ENCODE measurements around the gene ZNF710.
"Not testable (repeated sequence)": the region's sequence is repeated elsewhere in the genome, so short reads cannot be mapped to it uniquely, and the experiment has no call there.

Gene ZNF710

DNA sequence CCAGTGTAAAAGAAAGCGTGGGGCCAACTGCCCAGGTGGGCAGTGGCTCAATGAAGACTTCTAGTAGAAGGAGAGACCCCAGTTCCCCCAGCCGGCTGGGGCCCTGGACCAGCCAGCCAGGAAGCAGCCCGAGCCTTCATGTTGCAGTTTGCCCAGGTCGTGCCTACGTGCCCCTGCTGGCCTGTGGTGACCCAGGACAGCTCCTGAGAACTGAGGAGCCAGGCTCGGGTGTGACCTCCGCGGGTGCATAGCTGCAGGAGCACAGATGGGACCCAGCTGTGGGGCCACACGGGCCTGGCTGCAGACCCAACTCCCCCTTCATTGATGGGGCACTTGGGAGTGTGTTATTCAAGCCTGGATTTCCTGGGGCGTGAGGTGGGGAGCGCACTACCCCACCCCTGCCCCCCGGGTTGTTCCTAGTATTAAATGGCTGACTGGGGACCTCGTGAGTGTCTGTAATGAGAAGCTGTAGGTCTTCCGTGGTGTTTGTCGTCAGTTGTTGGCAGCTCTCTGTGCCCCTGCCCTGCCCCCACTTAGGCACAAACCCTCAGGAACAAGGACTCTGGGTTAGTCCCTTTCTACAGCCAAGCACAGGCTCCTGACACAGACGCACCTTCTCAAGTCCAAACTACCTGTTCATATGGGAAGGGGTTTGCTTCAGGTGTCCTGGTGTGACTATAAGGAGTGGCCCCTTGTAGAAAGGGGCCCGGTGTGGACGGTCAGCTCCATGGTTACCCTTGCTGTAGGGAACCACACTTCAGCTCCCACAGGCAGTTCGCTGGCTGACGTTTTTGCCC lies 62.0 kb downstream of the ZNF710 start:
- peak; percentile 7 for DNase-seq

DNA sequence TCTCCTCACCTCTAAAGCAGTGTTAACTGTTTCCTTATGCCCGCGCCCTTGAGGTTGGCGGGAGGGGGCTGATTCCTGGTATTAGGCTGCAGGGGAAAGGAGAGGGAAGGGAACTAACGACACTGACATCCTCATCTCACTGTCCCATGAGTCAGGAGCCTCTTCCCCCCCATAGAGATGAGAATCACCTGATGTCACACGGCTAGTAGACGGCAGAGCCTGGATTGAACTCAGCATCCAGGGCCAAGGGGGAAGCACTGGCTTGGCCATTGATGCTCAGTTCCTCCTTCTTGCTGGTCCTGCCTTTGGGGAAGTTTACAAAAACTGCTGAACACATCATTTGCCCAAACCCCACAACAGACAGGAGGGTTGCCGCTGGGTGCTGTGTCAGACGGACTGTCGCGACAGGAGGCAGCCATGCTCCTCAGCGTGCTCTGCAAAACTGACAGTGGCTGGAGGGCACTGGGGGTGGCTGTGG lies 62.7 kb downstream of the ZNF710 start:
- no peak for DNase-seq

DNA sequence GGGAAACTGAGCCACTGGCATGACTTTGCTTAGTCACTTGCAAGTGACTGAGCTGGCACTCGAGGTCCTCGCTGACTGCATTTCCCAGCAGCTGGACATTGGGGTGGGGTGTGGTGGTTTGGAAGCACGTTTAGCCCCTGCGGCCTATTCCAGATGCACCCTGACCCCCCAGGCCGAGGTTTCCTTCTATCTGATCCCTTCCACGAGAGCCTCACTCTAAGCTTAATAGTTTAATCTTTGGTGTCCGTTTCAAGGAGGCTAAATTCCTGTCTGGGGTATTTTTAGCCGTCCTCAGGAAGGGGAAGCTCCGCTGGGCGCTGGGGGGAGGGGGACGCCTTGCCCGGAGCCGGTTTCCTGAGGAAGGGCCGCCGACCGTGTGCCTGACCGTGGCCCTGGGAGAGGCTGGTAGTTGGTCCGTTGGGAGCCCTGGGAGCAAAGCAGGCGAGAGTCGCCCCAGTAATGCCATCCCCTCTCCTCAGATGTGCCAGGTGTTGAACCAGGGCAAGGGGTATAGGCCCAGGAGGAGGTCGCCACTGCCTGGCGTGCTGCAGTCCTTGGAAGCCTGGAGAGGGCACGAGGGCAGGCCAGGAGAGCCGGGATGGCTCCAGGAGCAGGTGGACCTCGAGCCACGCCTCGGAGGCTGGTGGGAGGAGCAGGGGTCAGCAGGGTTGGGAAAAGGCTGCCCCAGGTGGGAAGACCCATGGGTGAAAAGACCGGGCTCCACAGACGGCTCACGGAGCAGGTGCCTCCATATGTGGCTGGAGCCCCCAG lies 64.0 kb downstream of the ZNF710 start:
- DNase-seq: no peak

DNA sequence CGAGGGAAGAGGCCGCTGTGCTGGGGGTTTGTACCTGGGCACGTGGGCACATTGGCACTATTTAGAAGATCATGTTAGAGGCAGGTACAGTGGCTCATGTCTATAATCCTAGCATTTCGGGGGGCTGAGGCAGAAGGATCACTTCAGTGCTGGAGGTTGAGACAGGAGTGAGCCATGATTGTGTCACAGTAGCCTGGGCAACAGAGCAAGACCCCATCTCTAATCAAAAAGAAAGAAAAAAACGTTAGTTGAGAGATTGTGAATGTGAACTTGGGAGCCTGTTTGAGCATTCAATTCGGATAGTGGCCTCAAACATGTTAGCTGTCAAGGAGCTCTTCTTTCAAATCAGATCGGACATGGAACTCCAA lies 64.5 kb downstream of the ZNF710 start:
- no peak for DNase-seq

DNA sequence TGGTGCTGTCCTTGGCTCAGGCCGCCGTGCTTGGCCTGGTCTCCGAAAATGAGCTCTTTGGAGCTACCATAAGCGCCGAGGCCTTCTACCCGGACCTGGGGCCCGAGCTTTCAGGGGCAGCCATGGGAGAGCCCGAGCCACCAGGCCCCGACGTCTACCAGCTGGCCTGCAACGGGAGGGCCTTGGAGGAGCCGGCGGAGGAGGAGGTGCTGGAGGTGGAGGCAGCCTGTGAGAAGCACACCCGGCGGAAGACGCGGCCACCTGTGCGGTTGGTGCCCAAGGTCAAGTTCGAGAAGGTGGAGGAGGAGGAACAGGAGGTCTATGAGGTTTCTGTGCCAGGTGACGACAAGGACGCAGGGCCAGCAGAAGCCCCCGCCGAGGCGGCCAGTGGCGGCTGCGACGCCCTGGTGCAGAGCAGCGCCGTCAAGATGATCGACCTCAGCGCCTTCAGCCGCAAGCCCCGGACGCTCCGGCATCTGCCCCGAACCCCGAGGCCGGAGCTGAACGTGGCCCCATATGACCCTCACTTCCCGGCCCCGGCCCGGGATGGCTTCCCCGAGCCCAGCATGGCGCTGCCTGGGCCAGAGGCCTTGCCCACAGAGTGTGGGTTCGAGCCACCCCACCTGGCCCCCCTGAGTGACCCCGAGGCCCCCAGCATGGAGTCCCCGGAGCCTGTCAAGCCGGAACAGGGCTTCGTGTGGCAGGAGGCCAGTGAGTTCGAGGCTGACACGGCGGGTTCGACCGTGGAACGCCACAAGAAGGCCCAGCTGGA lies 66.2 kb downstream of the ZNF710 start:
- no peak for DNase-seq

DNA sequence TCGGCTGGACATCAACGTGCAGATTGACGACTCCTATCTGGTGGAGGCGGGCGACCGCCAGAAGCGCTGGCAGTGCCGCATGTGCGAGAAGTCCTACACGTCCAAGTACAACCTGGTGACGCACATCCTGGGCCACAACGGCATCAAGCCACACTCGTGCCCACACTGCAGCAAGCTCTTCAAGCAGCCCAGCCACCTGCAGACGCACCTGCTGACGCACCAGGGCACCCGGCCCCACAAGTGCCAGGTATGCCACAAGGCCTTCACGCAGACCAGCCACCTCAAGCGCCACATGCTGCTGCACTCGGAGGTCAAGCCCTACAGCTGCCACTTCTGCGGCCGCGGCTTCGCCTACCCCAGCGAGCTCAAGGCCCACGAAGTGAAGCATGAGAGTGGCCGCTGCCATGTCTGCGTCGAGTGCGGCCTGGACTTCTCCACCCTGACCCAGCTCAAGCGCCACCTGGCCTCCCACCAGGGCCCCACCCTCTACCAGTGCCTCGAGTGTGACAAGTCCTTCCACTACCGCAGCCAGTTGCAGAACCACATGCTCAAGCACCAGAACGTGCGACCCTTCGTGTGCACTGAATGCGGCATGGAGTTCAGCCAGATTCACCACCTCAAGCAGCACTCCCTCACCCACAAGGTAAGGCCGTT lies 67.0 kb downstream of the ZNF710 start:
- no peak for DNase-seq

DNA sequence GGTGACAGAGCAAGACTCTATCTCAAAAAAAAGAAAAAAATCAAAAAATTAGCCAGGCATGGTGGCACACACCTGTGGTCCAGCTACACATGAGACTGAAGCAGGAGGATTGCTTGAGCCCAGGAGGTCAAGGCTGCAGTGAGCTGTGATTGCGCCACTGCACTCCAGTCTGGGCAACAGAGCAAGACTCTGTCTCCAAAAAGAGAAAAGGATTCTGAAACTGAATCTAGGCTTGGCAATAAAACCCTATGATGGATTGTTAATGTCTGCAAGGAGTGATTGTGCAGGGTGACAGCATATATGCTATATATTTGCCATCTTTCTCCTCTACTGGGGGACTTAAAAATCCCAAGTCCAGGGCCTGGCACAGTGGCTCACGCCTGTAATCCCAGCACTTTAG lies 69.5 kb downstream of the ZNF710 start:
- DNase-seq: not testable (repeated sequence)

DNA sequence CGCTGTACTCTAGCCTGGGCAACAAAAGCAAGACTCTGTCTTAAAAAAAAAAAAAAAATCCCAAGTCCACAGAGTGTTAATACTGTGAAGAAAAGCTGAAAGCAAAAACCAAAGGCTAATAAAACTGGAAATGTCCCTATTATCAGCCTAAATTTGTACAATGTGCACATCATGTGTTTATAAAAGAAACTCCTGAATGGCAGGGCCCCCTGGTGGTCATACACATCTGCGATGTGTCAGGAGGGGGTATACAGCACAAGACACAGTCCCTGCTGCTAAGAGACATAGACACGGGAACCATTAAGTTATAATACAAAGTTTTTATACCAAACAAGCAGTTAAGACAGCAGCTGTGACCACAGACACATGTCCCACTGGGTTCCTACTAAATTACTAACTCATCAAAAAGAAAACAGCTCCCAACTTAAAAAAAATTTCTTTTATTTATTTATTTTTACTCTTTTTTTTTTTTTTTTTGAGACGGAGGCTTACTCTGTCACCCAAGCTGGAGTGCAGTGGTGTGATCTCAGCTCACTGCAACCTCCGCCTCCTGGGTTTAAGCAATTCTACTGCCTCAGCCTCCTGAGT lies 70.2 kb downstream of the ZNF710 start:
- peak; percentile 54 for DNase-seq

DNA sequence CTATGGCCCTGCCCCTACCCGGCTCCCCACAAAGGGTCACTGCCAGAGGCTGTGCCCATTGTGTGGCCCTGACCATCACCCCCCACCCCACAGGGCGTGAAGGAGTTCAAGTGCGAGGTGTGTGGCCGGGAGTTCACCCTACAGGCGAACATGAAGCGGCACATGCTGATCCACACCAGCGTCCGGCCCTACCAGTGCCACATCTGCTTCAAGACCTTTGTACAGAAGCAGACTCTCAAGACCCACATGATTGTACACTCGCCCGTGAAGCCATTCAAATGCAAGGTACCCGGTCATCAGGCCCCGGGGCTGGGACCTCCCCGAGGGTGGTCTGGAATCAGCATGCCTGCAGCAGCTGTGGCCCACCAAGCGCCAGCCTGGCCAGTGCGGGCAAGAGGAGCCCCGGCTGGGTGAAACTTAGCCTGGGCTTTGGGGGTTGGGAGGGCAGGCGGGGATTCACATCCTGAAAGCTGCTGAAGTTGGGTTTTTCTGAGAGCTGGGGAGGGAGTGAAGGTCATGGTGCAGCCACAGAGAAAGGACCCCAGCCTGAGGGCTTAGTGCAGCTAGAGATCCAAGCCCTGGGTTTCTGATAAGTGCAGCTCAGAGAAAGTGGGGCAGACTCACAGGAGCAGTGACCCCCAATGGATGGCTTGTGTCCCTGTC lies 72.0 kb downstream of the ZNF710 start:
- DNase-seq: no peak

DNA sequence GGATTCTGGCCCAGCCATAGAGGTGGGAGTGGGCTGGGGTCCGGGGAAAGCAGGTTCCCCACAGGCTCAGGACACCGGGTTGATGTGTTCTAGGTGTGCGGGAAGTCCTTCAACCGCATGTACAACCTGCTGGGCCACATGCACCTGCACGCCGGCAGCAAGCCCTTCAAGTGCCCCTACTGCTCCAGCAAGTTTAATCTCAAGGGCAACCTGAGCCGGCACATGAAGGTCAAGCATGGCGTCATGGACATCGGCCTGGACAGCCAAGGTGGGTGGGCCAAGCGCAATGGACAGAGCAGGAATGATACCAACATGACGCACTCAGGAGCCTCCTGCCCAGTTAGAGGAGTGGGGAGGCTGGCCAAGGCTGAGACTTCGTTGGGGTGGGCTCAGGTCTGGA lies 72.9 kb downstream of the ZNF710 start:
- DNase-seq: no peak

DNA sequence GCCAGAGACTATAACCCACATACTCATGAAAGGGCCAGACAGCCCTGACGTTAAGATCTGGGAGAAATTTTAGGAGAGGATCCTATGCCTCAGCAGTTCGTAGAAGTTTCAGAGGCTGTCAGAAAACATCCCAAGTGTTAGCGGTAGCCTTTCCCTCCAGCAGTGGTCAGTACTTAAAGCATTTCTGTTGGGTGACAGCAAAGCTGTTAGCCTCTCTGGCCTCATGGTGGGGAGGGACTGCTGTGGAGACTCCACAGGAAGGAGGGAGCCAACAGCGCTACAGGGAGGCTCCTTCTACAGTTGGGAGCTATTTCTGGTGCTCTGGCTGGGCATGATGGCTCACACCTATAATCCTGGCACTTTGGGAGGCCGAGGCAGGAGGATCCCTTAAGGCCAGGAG lies 73.8 kb downstream of the ZNF710 start:
- no peak for DNase-seq

DNA sequence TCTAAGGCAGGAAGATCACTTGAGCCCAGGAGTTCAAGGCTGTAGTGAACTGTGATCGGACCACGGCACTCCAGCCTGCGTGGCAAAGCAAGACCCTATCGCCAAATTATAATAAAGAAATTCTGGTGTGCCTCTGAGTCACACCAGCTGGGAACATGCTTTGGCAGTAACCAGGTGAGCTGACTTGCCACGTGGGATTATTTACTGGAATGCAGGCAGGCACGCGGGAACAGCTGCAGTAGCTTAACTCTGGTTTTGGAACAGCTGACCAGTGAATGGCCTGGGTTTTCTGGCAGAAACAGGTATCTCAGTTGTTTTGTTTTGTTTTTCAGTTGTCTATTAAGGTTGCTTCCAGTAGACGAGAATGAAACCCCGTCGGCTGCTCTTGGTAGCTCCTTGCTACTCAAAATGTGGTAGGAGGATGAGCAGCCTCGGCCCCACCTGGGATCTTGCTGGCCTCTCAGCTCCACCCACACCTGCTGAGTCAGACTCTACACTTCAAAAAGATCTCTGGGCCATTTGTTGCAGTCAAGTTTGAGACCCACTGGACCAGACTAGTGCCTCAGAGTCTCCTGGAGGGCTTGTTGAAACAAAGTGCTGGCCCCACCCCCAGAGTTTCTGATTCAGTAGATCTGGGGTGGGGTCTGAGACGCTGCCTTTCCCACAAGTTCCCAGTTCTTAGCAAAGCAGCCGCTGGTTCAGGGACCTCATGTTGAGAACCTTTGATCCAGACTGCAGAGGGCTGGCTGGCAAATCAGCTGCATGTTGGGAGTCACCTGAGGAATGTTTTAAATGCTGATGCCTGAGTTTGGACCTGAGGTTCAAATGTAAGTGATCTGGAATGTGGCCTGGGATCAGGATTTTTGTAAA lies 74.5 kb downstream of the ZNF710 start:
- no peak for DNase-seq

DNA sequence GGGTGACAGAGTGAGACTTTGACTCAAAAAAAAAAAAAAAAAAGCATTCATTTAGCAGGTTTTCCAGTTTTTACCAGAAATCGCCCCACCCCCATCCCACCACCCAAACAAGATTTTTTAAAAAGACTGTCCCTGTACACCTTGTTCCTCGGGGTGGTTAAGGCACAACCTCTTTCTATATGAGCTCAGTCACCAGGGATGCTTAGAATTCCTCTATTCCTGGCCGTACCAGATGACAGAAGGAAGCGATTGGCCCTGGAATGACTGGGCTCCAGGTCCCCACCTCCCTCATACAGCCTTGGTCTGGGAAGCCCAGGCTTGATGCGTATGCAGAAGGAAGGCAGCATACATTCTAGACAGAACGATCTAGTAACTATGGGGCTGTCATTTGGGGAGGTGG lies 75.6 kb downstream of the ZNF710 start:
- DNase-seq: no peak

DNA sequence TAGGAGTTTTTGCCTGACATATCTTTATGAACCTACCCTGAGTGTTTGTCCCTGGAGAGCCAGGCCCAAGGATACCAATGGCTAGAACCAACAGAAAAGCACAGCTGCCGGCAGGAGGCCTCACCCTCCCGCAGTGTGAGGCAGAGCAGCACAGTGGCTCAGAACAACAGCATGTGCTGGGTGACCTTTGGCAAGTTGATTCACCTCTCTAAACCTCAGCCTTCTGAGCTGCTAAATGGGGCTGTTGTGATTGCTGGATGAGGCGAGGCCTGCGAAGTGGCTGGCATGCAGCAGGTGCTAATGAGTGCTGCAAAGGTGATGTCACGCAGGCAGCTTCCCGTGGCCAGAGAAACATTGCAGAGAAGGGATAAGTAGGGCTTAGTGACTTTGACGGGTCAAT lies 77.8 kb downstream of the ZNF710 start:
- DNase-seq: no peak

DNA sequence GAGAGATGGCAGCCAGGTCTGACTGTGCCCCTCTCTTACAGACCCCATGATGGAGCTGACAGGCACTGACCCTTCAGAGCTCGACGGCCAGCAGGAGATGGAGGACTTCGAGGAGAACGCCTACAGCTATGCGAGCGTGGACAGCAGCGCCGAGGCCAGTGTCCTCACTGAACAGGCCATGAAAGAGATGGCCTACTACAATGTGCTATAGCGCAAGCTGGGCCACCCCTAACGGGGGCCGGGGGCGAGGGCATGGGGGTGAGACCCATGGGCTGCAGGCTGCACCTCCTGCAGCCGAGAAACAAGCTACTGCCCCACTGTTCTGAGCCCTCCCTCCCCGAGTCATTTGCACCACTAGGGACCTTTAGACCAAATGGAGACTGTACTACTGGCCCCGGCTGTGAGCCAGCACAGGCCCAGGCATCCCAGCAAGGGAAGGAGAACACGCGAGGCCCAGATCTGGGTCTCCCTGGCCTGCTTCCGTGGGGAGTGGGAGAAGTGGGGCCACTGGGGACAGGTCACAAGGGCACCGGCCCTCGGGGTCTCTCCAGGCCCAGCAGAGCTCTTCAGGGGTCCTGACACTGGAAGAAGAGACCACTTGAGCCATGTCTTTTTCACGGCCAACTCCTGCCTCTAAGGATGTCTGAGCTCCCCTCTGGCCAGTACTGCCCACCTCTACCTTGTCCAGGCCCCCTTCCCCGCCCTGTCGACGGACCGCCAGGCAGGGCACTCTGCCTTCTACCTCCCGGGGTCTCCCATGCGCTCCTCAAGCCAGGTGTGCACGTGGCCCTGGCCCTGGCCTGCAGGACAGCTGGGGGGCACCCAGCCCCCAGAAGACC lies 78.7 kb downstream of the ZNF710 start:
- DNase-seq: no peak

DNA sequence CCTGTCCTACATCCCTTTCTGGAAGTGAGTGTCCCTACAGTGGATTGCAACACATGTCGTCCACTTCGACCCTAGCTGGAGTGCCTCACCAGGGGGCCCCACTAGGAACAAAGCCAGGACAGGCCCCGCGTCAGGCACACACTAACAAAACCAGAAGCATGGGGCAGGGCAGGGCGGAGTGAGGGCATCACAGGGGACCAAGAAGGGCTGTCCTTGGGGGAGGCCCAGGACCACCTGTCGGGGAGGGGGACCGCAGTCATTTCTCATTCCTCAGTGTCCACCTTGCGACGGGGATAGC lies 79.3 kb downstream of the ZNF710 start:
- no peak for DNase-seq

DNA sequence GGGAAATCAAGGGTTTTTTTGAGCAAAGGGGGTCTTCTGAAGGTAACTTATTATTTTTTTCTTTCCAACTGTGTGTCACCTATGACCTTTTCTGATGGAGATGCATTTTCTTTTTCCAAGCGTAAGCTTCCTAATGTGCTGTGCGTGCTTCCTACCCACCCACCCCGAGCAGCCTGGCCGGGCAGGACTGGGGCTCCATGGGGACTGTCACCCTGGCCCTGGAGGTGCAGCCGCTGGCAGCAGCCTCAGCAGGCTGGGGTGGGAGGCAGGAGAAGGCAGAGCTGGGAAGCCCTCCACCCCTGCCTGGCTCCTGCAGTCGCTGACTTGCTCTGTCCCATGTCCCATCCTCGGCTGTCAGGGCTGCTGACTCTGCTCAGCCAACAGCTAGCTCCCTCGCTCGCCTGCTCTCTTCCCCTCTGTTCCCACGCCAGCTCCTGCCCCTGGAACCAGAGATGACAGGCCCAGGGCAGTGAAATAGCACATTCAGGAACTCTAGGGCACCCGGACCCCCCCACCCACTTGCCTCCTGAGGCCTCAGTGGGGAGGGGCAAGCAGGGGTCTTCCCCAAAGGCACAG lies 79.8 kb downstream of the ZNF710 start:
- no peak for DNase-seq

DNA sequence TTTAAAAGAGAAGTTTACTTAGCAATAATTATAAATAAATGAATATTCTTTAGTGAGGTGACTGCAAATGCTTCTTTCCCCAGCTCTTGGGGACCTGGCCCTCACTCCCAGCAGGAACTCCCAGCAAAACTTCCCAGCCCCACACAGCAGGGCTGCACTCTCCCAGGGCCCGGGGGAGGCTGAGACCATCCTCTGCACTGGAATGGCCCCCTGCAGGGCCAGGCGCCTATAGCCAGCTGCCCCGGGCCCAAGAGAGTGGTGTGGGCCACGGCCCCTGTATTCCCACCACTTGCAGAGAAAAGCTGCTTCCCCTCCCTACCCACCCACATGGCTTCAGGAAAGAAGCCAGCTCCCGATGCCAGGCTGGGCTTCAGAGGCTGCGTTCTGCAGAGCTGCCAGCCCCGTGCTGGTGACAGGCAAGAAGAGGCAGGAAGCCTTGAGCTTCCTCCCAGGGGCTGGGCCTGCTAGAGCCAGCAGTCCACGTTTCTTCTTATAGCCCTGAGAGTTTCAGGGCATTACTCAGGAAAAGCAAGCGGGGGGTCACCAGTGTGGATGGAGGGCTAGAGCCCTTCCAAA lies 81.1 kb downstream of the ZNF710 start:
- DNase-seq: no peak

DNA sequence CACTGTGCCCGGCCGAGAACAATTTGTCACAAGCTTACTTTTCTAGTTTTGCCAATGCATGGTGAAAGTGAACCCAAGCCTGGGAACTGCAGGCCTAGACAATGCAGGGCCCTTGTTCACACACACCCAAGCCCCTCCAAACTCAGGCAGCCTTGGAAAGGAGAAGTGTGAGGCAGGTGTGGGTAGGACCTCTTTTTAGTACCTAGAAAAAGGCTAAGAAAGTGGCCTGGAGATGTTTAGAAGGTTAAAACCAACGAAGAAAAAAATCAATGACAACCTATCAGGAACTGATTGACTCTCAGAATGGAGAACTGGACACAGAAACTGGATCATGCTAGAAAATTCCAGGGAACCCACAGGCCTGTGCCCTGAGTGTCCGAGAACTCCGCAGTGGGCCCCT lies 82.3 kb downstream of the ZNF710 start:
- no peak for DNase-seq
